HUES64 (cell line): ENCODE measurements around the gene MRPL38.

Experiments used
- H3K27ac ChIP-seq: 2 replicates; pipeline ENCODE4 v1.7.0; 2013; ENCODE audit warnings: low read depth, low read length, inconsistent platforms
- H3K27me3 ChIP-seq: 2 replicates; pipeline ENCODE4 v1.6.1; 2013; ENCODE audit warnings: mild to moderate bottlenecking, low read length; ENCODE audit not compliant: insufficient read depth
- H3K36me3 ChIP-seq: 2 replicates; pipeline ENCODE4 v1.6.1; 2013; ENCODE audit warnings: mild to moderate bottlenecking, low read length; ENCODE audit not compliant: insufficient read depth
- H3K4me1 ChIP-seq: 2 replicates; pipeline ENCODE4 v1.6.1; 2013; ENCODE audit warnings: mild to moderate bottlenecking, low read length, moderate library complexity; ENCODE audit not compliant: insufficient read depth
- H3K4me3 ChIP-seq: 2 replicates; pipeline ENCODE4 v1.5.1; 2013; ENCODE audit warnings: mild to moderate bottlenecking, low read length, moderate library complexity
- H3K9ac ChIP-seq: 2 replicates; pipeline ENCODE4 v1.6.1; 2013; ENCODE audit warnings: mild to moderate bottlenecking, low read depth, low read length
- H3K9me3 ChIP-seq: 2 replicates; pipeline ENCODE4 v1.6.1; 2013; ENCODE audit warnings: low read depth, low read length; ENCODE audit not compliant: insufficient read depth
- WGBS: fragments of 150-250, 120-280 bp; methylation state at CpG from one replicate; pipeline ENCODE4 v1.1.7; 2013; ENCODE audit warnings: missing lambda C conversion rate; 5-methylcytosine and 5-hydroxymethylcytosine counted together

Gene MRPL38

GRCh38 chr17:75932852-75933251, 28.2 kb upstream of the MRPL38 start:
- WGBS = 86% methylated on average over 5 of the region's 5 CpGs
- Histone ChIP-seq H3K36me3 (no peaks in the 10 kb centered on the region; the same call in 1 of the 2 replicates), H3K27me3 (no peaks in the 10 kb centered on the region), H3K4me1 (no peaks in the 10 kb centered on the region), H3K9me3 (no peaks in the 10 kb centered on the region), H3K27ac (no peak overlapping the region), H3K9ac (no peak overlapping the region), H3K4me3 (no peak overlapping the region)

GRCh38 chr17:75931062-75931461, 26.4 kb upstream of the MRPL38 start:
- H3K27ac ChIP-seq = no peak overlapping the region
- no peaks in the 10 kb centered on the region for H3K27me3 ChIP-seq
- no peaks in the 10 kb centered on the region for H3K4me1 ChIP-seq
- WGBS = 94% methylated on average over 4 of the region's 4 CpGs
- no peak overlapping the region for H3K4me3 ChIP-seq
- H3K9me3 ChIP-seq = no peaks in the 10 kb centered on the region
- no peak overlapping the region for H3K9ac ChIP-seq
- no peaks in the 10 kb centered on the region; the same call in 1 of the 2 replicates for H3K36me3 ChIP-seq

- Histone ChIP-seq H3K27me3 (no peaks in the 10 kb centered on the region), H3K9ac (no peak overlapping the region), H3K9me3 (no peaks in the 10 kb centered on the region), H3K27ac (no peak overlapping the region), H3K36me3 (peaks cover 11% of the 10 kb centered on the region; the same call in 1 of the 2 replicates), H3K4me1 (no peaks in the 10 kb centered on the region), H3K4me3 (no peak overlapping the region)
- WGBS = 85% methylated on average over 6 of the region's 6 CpGs
Measured at GRCh38 chr17:75927286-75927922, 22.7 kb upstream of the MRPL38 start.

GRCh38 chr17:75926456-75926855, 21.8 kb upstream of the MRPL38 start:
- Histone ChIP-seq H3K4me3 (no peak overlapping the region), H3K27me3 (no peaks in the 10 kb centered on the region), H3K27ac (no peak overlapping the region), H3K9ac (no peak overlapping the region), H3K9me3 (no peaks in the 10 kb centered on the region), H3K4me1 (no peaks in the 10 kb centered on the region), H3K36me3 (0 out of 2 replicates have a peak, but pooled peaks cover 11% of the 10 kb centered on the region)
- WGBS = 95% methylated on average over 4 of the region's 4 CpGs

GRCh38 chr17:75925912-75926311, 21.2 kb upstream of the MRPL38 start:
- H3K27me3 ChIP-seq = no peaks in the 10 kb centered on the region
- H3K4me3 ChIP-seq = no peak overlapping the region

GRCh38 chr17:75925103-75925502, 20.4 kb upstream of the MRPL38 start:
- H3K9ac ChIP-seq = no peak overlapping the region
- no peak overlapping the region for H3K27ac ChIP-seq
- no peaks in the 10 kb centered on the region for H3K27me3 ChIP-seq
- 96% methylated on average over 11 of the region's 11 CpGs for WGBS
- no peak overlapping the region for H3K4me3 ChIP-seq
- no peaks in the 10 kb centered on the region for H3K9me3 ChIP-seq
- H3K36me3 ChIP-seq = 0 out of 2 replicates have a peak, but pooled peaks cover 11% of the 10 kb centered on the region
- no peaks in the 10 kb centered on the region for H3K4me1 ChIP-seq

More at GRCh38 chr17:75925912-75926311, 21.2 kb upstream of the MRPL38 start:
- no peaks in the 10 kb centered on the region for H3K4me1 ChIP-seq
- H3K27ac ChIP-seq = no peak overlapping the region
- H3K36me3 ChIP-seq = 0 out of 2 replicates have a peak, but pooled peaks cover 11% of the 10 kb centered on the region
- no peak overlapping the region for H3K9ac ChIP-seq
- WGBS = 95% methylated on average over 15 of the region's 15 CpGs
- no peaks in the 10 kb centered on the region for H3K9me3 ChIP-seq

- H3K4me3 ChIP-seq = no peak overlapping the region
- H3K27ac ChIP-seq = no peak overlapping the region
- H3K9ac ChIP-seq = peak overlapping the region; percentile 9; the same call in 1 of the 2 replicates
- H3K36me3 ChIP-seq = 0 out of 2 replicates have a peak, but pooled peaks cover 11% of the 10 kb centered on the region
- no peaks in the 10 kb centered on the region for H3K27me3 ChIP-seq
- no peaks in the 10 kb centered on the region for H3K4me1 ChIP-seq
- no peaks in the 10 kb centered on the region for H3K9me3 ChIP-seq
- WGBS = 93% methylated on average over 19 of the region's 19 CpGs
Measured at GRCh38 chr17:75922963-75923874, 18.5 kb upstream of the MRPL38 start.

- Histone ChIP-seq H3K36me3 (0 out of 2 replicates have a peak, but pooled peaks cover 11% of the 10 kb centered on the region), H3K27me3 (no peaks in the 10 kb centered on the region), H3K9ac (no peak overlapping the region; the same call in 1 of the 2 replicates), H3K4me3 (no peak overlapping the region), H3K4me1 (no peaks in the 10 kb centered on the region), H3K27ac (no peak overlapping the region), H3K9me3 (no peaks in the 10 kb centered on the region)
- 92% methylated on average over 18 of the region's 18 CpGs for WGBS
Measured at GRCh38 chr17:75922173-75922961, 17.7 kb upstream of the MRPL38 start.

GRCh38 chr17:75921596-75921995, 16.9 kb upstream of the MRPL38 start:
- 0 out of 2 replicates have a peak, but pooled peaks cover 11% of the 10 kb centered on the region for H3K36me3 ChIP-seq
- H3K9me3 ChIP-seq = no peaks in the 10 kb centered on the region
- H3K4me3 ChIP-seq = no peak overlapping the region
- H3K27ac ChIP-seq = no peak overlapping the region
- H3K27me3 ChIP-seq = no peaks in the 10 kb centered on the region
- 95% methylated on average over 15 of the region's 15 CpGs for WGBS
- H3K9ac ChIP-seq = no peak overlapping the region
- H3K4me1 ChIP-seq = no peaks in the 10 kb centered on the region

- Histone ChIP-seq H3K27ac (no peak overlapping the region), H3K9ac (peak overlapping the region; percentile 40; the same call in 1 of the 2 replicates), H3K4me1 (no peaks in the 10 kb centered on the region), H3K9me3 (no peaks in the 10 kb centered on the region), H3K36me3 (0 out of 2 replicates have a peak, but pooled peaks cover 8% of the 10 kb centered on the region), H3K4me3 (no peak overlapping the region), H3K27me3 (no peaks in the 10 kb centered on the region)
- WGBS = 91% methylated on average over 11 of the region's 11 CpGs
Measured at GRCh38 chr17:75920045-75920560, 15.4 kb upstream of the MRPL38 start.
